Mammary epithelial cell (primary cell): ENCODE data around the gene RABL3.

Experiments
- EZH2 ChIP-seq: IDR thresholded peaks from 2 replicates; pipeline ENCODE4 v1.6.1; 2012; ENCODE audit warnings: low read length, inconsistent platforms, borderline replicate concordance
- TF ChIP-seq, protein P1 (sequence below), 2 donors: IDR thresholded peaks in 1 of 2; conservative IDR thresholded peaks in 1 of 2; 2 replicates each; pipeline ENCODE4 v1.5.1; 2011 to 2012; ENCODE audit warnings: inconsistent platforms in 2 of 2, low read length in 2 of 2, mild to moderate bottlenecking in 2 of 2, control low read depth in 1 of 2, low read depth in 1 of 2; ENCODE audit not compliant: insufficient read depth in 1 of 2; ENCODE audit errors: extremely low read depth in 1 of 2

DNA sequence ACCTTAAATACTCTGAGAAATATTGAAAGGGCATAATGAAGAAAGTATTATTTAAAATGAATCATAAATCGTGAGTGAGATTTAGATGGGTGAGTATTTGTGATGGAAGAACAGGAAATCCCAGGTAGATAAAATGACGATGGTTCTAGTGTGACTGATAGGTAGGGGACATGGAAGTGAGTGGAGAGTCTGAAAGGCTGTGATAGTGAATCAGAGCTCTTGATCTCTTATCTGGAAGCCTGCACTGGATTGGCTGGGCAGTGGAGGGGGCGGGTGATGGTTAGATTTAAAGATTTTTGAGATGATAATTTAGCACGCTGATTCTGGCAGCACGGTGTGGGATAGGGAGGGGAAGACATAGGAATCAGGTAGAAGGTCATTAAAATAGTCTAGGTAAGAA lies 80.4 kb downstream of the RABL3 start:
- TF ChIP-seq, protein P1, sequence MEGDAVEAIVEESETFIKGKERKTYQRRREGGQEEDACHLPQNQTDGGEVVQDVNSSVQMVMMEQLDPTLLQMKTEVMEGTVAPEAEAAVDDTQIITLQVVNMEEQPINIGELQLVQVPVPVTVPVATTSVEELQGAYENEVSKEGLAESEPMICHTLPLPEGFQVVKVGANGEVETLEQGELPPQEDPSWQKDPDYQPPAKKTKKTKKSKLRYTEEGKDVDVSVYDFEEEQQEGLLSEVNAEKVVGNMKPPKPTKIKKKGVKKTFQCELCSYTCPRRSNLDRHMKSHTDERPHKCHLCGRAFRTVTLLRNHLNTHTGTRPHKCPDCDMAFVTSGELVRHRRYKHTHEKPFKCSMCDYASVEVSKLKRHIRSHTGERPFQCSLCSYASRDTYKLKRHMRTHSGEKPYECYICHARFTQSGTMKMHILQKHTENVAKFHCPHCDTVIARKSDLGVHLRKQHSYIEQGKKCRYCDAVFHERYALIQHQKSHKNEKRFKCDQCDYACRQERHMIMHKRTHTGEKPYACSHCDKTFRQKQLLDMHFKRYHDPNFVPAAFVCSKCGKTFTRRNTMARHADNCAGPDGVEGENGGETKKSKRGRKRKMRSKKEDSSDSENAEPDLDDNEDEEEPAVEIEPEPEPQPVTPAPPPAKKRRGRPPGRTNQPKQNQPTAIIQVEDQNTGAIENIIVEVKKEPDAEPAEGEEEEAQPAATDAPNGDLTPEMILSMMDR (conservative IDR thresholded peaks at IDR 0.05 in 1 of 2, IDR thresholded peaks at IDR 0.05 in 1 of 2; ENCODE audit: extremely low read depth in 1 of 2, insufficient read depth in 1 of 2, low read depth in 1 of 2, low read length in 2 of 2), result no peak
- TF ChIP-seq EZH2, result no peak
